ENCODE data around the gene ZNF423.

- TF ChIP-seq EZH2phosphoT487 (IDR thresholded peaks at IDR 0.05; ENCODE audit: low read length) (no peak), EZH2 (optimal IDR thresholded peaks at IDR 0.05; ENCODE audit: low read depth, low read length) (no peak)
These were observed 220.0 kb downstream of the ZNF423 start for GRCh38 chr16:49635591-49636581.

All from MM.1S (cell line).